Measurements from ENCODE around the gene DERL3.

DERL3 gene

DNA sequence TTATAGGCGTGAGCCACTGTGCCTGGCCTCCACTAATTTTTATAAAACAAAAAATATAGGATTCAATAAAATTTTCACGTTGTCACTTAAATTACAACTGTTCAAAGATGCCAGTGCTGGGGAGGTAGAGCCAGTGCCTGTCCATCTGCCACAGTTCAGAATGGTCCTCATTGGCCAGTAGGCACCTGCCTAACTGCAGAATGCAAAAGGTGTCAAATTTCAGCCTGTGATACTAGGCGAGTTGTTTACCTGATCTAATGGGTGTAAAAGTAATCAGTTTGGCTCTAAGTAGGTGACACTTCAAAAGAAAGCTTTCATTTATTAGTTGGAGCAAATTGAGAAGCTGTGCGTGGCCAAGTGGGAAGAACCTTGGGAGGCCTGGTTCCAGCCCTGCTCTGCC lies 49.7 kb downstream of the DERL3 start:
- Histone ChIP-seq H3K4me1 (ENCODE audit: control insufficient read depth, insufficient read depth, low read length) (peaks cover 22% of the 10 kb centered on the region), H3K36me3 (ENCODE audit: control insufficient read depth, insufficient read depth, low read length) (no peaks in the 10 kb centered on the region), H3K9ac (ENCODE audit: low read length) (no peak overlapping the region), H3K9me3 (ENCODE audit: control insufficient read depth, low read length) (no peaks in the 10 kb centered on the region), H3K27me3 (ENCODE audit: control insufficient read depth, insufficient read depth, low read length) (no peaks in the 10 kb centered on the region), H3K4me3 (ENCODE audit: low read length) (no peak overlapping the region)

DNA sequence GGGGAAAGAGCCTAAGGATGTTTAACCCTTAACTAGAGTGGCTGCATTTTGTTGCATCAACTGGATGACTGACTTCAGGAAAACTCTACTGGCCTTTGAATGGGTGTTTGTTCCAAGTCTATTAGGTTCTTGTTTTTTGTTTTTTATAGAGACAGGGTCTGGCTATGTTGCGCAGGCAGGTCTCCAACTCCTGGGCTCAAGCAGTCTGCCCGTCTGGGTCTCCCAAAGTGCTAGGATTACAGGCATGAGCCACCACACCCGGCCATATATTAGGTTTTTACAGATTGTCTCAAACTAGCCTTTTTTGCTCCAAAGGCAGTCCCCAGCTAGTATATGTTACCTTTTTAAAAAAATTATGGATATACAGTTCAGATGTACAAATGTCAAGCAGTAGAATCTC lies 50.9 kb downstream of the DERL3 start:
- no peaks in the 10 kb centered on the region for H3K27me3 ChIP-seq (ENCODE audit: control insufficient read depth, insufficient read depth, low read length)
- peak overlapping the region; percentile 96 for H3K9ac ChIP-seq (ENCODE audit: low read length)
- no peaks in the 10 kb centered on the region for H3K9me3 ChIP-seq (ENCODE audit: control insufficient read depth, low read length)
- peak overlapping the region; percentile 85 for H3K4me3 ChIP-seq (ENCODE audit: low read length)
- H3K4me1 ChIP-seq (ENCODE audit: control insufficient read depth, insufficient read depth, low read length), result peaks cover 31% of the 10 kb centered on the region
- H3K36me3 ChIP-seq (ENCODE audit: control insufficient read depth, insufficient read depth, low read length), result no peaks in the 10 kb centered on the region

DNA sequence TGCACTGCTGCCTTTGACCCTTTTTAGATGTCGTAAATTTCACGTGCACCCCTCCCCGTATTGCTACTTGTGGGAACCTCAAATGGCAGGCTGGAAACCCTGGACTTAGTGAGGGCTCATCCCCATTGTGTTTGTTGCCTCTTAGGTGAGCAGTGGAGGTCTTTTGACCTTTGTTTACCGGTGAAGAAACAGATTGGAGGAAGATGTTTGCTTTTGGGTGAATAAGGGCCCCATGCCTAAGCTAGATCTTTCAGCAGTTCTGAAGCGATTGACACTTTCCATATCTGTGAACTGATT lies 51.3 kb downstream of the DERL3 start:
- Histone ChIP-seq H3K9me3 (ENCODE audit: control insufficient read depth, low read length) (no peaks in the 10 kb centered on the region), H3K9ac (ENCODE audit: low read length) (peak overlapping the region; percentile 96), H3K4me3 (ENCODE audit: low read length) (peak overlapping the region; percentile 85), H3K4me1 (ENCODE audit: control insufficient read depth, insufficient read depth, low read length) (peaks cover 31% of the 10 kb centered on the region), H3K27me3 (ENCODE audit: control insufficient read depth, insufficient read depth, low read length) (no peaks in the 10 kb centered on the region), H3K36me3 (ENCODE audit: control insufficient read depth, insufficient read depth, low read length) (no peaks in the 10 kb centered on the region)

DNA sequence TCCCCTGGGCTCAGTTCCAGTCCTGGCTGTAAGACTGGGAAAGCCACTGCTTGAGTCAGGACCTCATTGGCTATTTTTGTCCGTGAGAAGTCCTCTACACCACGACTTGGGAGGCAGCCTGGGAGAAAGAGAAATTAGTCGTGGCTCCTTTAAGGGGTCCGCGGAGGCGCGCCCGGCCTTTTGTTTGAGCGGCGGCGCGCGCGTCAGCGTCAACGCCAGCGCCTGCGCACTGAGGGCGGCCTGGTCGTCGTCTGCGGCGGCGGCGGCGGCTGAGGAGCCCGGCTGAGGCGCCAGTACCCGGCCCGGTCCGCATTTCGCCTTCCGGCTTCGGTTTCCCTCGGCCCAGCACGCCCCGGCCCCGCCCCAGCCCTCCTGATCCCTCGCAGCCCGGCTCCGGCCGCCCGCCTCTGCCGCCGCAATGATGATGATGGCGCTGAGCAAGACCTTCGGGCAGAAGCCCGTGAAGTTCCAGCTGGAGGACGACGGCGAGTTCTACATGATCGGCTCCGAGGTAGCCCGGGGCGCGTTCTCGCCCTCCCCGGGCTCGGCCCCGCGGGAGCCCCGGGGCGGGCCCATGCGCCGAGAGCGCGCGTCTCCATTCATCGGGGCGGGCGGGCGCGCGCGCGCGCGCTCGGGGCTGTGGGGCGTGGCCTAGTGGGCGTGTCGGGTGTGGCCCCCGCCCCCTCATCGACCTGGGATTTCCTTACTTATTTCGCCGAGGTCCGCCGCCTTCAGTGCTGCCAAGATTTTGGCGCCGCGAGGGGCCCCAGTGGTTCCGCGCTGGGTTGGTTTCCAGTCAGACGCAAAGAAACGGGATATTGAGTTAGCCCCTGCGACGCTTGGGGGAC lies 51.8 kb downstream of the DERL3 start, which contains the start of gene SMARCB1:
Gene SMARCB1, plus strand, starts transcription at position 215 of the 848 bp plus-strand sequence. Its CDS starts 204 bp downstream, at position 419.
- no peaks in the 10 kb centered on the region for H3K36me3 ChIP-seq (ENCODE audit: control insufficient read depth, insufficient read depth, low read length)
- peaks cover 31% of the 10 kb centered on the region for H3K4me1 ChIP-seq (ENCODE audit: control insufficient read depth, insufficient read depth, low read length)
- no peaks in the 10 kb centered on the region for H3K9me3 ChIP-seq (ENCODE audit: control insufficient read depth, low read length)
- H3K9ac ChIP-seq (ENCODE audit: low read length), result peak within 1 kb of the TSS; percentile 96
- no peaks in the 10 kb centered on the region for H3K27me3 ChIP-seq (ENCODE audit: control insufficient read depth, insufficient read depth, low read length)
- H3K4me3 ChIP-seq (ENCODE audit: low read length), result peak within 1 kb of the TSS; percentile 85

DNA sequence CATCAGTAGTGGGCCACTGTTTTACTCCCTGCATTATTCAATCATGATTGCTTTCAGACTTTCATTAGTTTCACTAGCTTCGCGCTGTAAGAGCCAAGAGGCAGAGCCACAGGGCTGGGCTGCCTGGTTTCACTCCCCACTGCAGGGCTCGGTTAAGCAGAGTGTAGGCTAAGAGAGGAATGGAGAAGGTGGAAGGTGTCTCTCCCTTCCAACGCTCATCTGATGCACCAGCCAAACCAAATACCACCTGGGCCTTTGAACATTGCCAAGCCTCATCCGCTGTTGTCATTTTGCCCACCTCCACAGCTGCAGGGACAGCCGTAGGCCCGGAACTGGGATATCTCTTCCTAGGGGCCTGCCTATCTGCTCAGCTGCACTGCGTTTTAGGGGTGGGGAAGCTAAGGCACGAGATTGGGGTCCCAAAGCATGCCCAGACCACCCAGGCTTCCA lies 52.5 kb downstream of the DERL3 start:
- Histone ChIP-seq H3K9me3 (ENCODE audit: control insufficient read depth, low read length) (no peaks in the 10 kb centered on the region), H3K4me3 (ENCODE audit: low read length) (no peak overlapping the region), H3K36me3 (ENCODE audit: control insufficient read depth, insufficient read depth, low read length) (no peaks in the 10 kb centered on the region), H3K9ac (ENCODE audit: low read length) (peak overlapping the region; percentile 96), H3K4me1 (ENCODE audit: control insufficient read depth, insufficient read depth, low read length) (peaks cover 31% of the 10 kb centered on the region), H3K27me3 (ENCODE audit: control insufficient read depth, insufficient read depth, low read length) (no peaks in the 10 kb centered on the region)

Measured in mucosa of stomach (tissue), 1 donor.